CD1c-positive myeloid dendritic cell (primary cell): ENCODE results near the gene EIPR1.
A peak's percentile ranks its signal among the peaks of the same experiment; 100 is the strongest.

Experiments used
- DNase-seq: peaks from one replicate; pipeline ENCODE4 v3.0.0-alpha.2; 2016; ENCODE audit errors: extremely low spot score

The EIPR1 gene

DNA sequence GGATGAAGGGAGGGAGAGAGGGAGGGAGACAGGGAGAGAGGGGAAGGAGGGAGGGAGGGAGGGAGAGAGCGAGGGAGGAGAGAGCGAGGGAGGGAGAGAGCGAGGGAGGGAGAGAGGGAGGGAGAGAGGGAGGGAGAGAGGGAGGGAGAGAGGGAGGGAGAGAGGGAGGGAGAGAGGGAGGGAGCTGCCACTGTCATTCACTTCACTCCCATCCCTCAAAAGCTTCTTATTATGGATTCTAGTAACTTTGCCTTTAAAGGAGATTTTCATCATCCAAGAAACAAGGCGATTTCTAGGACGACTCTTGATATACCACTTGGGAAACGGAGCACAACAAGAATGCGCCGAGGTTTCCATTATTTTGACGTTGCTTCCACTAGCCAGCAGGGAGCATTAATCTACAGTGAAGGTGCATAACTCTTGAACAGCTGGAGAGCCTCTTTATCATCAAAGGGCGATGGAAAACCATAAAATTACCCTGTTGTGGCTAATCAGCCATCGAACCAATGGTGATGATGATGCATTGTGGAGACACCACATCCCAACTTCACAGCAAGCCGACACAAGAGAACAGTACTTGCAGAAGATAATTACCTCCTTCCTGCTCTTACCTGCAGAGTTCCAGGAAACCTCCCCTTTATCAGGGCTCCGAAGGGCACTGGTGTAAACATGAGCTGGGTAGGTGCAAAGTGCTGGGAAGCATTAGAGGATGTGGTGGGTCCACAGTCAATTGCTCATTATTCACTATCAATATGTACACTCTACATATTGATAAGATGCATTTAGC is 130.5 kb downstream of the EIPR1 start:
- DNase-seq = no peak

DNA sequence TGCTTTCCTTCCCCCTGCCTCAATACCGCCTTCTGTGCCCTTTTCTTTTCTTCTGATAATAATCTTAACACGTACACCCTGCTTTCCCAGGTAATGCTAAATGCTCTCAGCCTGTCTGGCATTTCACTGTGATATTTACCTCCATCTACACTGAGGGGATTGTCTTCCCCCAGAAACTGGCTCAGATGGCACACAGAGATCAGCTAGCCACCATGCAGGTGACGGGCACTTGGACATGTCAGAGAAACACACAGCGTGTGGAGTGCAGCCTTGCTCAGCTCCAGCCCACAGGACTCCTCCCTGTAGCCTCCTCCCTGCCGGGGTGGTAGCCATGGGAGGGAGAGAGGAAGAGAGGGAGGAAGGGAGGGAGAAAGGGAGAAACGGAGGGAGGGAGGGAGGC is 131.2 kb downstream of the EIPR1 start:
- DNase-seq = no peak

DNA sequence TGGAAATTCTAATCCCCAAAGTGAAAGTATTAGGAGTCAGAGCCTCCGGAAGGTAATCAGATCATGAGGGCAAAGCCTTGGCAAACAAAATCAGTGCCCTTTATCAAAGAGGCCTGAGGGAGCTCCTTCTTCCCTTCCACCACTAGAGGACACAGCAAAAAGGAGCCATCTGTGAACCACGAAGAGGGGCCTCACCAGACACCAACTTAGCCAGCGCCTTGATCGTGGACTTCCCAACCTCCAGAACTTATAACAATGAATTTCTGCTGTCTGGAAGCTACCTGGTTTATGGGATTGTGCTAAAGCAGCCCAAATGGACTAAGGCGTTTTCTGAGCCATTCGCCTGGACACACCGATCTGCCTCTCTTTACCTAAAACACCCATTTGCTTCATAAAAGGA is 133.1 kb downstream of the EIPR1 start:
- no peak for DNase-seq

DNA sequence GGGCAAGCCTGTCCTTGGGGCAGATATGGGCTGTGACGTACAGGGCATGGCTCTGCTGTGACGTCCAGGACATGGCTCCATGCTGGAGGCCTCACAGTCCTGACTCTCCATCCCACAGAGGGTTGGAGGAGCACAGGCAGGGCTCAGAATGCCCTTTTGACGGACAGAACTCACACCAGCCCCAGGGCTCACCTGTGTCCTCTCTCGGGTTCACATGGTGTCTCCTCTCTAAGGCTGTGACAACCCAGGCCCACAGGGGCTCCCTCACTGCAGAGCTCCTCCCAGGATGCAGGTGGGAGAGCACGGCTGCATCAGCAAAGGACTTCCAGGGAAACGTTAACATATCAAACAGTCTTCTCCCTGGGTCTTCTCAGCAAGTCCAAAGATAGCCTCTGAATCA is 133.8 kb downstream of the EIPR1 start:
- DNase-seq = no peak

DNA sequence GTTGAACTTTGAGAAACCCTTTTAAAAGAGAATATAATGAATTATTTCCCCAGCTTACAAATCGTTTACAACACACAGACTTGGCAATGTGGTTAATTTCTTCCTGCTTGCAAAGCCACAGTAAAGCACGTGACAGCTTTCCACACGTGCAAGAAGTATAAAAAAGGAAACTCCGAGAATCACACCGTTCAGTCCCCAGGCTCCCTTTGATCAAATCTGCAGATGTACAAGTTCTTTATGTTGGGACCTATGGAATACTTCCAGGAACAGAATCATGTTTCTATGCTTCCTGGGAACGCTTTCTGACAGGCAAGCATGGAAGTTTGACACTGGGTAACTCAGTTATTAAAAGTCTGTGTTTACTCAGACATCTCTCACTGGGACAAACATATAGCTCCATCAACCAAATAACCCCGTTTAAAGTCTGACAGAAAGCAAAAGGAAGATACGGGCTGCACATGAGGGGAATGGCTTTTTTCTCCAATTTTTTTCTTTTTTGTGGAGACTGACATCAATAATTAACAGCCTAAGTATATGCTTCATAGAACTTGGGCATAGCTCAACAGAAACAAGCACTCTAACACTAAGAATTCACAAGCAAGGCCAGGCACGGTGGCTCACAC is 134.8 kb downstream of the EIPR1 start:
- peak; percentile 23 for DNase-seq

DNA sequence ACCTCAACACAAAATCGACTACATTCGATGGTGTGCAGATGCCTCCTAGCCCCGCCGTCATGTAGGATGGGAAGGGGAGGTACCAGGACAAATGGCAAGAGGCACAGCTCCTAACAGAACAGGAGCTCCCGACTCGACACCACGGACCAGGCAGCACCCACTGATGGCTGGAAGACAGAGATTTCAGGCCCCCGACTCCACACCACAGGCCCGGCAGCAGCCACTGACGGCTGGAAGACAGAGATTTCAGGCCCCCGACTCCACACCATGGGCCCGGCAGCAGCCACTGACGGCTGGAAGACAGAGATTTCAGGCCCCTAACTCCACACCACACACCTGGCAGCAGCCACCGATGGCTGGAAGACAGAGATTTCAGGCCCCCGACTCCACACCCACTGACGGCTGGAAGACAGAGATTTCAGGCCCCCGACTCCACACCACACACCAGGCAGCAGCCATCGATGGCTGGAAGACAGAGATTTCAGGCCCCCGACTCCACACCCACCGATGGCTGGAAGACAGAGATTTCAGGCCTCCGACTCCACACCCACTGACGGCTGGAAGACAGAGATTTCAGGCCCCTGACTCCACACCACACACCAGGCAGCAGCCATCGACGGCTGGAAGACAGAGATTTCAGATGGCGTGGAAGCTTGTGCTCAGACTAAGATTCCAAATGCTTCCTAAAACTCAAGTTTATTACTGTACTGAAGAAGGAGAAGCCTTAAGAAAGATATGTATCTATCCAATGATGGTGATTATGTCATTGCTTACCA is 135.5 kb downstream of the EIPR1 start:
- no peak for DNase-seq

DNA sequence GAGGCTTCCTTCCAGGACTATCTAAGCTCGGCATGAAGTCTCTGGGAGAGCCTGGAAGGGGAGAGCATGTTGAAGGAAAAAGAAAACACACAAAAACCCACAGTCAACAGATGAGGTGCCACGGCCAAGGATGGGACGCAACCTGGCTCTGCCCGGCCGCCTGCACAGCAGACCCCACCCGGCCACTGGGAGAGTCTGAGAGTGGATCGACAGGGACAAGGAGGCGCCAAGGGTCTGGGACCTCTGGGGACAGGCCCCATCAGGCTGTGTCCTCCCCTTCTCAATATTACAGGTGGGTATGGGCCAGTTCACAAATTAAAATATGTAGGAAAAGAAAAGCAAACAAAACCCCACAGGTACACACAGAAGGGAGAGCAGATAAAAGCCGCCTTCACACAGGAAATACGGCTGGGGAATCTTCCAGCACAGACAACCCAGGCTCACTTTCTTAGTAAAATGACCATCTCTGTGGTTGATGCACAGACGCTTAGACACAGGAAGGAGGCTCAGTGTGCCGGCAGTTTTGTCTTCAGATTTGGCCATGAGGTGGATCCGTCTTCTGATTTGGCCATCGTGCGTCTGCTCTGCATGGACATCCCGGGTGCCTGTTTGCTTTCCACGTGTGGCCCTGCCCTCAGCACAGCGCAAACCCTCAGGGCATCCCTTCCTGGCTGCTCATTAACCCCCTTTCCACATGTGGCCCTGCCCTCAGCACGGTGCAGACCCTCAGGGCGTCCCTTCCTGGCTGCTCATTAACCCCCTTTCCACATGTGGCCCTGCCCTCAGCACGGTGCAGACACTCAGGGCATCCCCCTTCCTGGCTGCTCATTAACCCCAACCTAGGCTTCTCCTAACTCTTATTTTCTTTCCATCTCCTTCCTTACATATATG is 138.4 kb downstream of the EIPR1 start:
- no peak for DNase-seq

DNA sequence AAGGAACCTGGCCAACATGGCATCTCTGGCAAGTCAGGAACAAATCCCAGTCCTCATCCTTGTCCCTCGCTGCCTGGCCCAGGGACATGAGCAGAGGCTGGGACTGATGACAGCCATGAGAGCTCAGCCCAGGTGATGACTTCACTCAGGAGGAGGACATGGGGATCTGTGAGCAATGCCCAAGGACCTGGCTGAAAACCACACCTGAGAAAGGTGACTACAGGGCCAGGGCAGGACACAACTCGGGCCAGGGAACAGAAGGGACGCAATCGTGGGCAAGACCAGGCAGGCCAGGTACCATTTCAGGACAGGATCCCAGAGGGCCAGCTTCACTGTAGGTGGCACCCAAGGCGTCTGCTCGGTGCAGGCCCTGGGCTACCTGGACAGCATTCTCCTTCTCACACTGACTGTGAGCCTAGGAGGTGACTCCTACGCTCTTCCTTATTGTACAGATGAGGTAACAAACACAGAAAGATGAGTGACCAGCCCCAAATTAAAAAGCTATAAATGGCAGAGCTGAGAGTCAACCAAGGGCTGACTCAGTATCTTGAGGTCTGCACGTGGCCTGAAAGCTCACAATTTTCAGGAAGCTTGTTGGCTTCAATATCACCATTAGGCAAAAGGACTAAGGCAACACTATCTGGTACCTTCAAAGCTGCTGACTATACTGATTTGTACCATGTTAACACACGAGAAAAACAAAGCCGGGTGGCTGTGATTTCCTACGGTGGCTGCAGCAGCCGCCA is 141.1 kb downstream of the EIPR1 start:
- no peak for DNase-seq

DNA sequence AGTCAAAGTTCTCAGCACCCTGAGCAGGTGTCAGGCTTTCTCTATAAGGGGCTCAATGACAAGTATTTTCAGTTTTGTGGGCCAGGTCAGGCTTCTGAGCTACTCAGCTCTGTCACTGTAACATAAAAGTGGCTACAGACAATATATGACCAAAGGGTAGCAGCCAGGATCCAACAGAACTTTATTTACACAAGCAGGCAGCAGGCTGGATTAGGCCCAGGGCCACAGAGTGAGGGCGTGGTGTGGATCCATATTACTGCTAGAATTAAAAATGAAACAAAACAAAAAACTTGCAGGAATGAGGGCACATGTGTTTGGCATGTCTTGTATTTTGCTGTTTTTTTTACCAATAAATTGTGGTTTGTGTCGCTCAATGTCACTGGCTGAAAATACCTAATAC is 143.7 kb downstream of the EIPR1 start:
- DNase-seq = no peak

DNA sequence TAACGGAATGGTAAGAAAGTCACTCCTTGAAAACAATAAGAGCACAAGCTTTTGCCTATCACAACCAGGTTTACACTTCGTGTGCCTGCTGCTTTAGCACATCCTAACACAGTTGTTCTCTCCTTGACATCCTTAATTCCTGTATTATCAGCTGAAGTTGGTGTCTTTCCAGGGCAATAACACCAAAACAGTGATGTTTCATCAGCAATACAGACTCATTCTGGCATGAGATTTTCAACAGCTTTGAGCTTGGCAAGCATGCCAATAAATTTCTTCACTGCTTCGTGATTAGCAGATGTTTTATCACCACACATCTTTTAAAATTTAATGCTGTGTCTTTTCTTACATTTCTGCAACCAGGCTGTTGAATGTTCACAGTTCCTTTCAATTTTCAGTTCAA is 148.4 kb downstream of the EIPR1 start:
- no peak for DNase-seq

DNA sequence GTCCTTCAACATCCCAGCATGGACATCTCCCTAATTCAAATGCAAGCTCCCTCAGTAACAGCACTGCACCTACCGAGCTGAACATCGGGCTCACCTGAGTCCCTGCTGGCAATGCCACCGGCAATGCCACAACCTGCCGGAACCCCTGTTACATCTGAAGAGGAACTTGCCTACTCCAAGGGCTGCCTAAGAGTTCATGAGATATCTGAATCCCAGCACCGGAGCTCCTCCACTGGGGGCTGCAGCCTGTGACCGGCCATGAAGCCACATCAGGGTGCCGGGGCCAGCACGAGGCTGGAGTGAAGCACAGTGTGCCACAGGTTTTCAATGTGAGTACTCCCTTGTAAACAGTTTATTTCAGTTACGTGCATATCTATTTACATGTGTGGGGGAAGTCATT is 152.9 kb downstream of the EIPR1 start:
- DNase-seq = no peak

DNA sequence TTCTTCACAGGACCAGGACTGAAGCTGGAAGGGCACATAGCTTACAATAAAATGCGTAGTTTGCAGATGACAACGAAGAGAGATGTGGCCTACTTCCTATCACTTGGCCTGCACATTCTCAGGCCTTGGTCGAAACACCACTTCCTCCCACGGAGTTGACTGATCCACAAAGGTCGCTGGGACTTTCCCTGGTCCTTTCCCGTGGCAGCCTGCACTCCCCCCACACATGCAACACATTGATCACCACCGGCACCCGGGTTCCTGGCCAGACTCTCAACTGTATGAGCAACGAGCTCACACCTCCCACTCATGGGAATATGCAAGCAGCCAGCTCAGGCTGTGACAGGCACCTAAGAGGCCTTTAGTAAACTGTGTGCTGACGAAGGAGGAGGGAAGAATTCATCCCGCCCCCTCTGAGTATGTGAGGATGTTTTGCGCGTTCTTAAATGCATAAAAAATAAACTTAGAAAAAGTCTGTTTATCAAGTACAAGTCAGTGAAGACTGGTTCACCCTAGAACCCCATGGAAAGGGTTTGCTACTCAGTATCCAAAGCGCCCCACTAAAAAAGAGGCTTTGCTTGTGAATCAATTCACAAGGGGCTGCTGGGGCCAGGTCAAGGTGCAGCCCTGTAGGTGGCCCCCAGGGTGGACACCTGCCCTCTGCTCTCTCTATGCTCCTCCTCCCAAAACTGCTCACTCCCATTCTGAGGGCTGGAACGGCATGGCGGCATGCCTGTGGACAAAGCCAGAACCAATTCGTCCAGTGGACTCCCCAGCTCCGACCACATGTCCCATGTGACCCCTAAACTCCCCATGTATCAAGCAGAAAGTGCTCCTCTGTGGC is 154.3 kb downstream of the EIPR1 start:
- peak; percentile 8 for DNase-seq

DNA sequence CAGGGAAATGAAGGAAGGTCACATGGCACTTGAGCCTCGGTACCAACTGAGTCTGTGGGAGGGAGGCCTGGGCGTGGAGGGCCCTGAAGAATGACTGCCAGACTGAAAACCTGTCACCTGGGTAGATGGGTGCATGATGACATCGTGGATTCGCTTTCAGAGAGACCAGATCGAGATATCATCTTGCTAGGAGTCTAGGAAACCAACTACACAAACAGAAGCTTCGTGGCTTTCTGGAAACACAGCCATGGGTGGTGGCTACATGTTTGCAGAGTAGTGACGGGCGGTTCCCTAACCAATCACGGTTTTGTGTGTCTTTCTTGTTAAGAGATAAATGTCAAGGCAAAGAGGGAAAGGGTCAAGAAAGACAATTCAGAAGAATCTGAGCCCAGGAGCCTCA is 155.0 kb downstream of the EIPR1 start:
- DNase-seq = peak; percentile 5

DNA sequence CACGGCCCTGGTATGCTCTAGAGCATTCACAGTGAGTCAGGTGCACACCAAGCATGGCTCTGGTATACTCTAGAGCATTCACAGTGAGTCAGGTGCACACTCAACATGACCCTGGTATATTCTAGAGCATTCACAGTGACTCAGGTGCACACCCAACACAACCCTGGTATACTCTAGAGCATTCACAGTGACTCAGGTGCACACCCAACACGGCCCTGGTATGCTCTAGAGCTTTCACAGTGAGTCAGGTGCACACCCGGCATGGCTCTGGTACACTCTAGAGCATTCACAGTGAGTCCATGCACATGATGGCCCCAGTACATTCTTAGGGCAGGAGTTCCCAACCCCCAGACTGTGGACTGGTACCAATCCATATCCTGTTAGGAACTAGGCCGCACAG is 158.1 kb downstream of the EIPR1 start:
- no peak for DNase-seq

DNA sequence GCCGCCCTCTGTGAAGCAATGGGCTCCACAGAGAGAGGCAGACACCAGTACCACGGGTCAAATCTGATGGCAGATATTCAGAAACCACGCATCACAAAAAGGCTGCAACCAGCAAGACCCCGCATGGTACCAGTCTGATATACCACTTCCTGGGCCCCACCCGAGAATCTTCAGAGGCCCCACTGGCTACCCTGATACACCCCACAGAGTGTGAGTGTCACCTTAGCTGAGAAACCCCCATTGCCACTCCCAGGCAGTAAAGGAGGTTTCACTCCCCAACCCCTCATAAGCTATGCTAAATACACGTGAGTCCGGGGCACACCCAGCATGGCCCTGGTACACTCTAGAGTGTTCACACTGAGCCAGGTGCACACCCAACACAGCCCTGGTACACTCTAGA is 160.0 kb downstream of the EIPR1 start:
- DNase-seq = no peak

DNA sequence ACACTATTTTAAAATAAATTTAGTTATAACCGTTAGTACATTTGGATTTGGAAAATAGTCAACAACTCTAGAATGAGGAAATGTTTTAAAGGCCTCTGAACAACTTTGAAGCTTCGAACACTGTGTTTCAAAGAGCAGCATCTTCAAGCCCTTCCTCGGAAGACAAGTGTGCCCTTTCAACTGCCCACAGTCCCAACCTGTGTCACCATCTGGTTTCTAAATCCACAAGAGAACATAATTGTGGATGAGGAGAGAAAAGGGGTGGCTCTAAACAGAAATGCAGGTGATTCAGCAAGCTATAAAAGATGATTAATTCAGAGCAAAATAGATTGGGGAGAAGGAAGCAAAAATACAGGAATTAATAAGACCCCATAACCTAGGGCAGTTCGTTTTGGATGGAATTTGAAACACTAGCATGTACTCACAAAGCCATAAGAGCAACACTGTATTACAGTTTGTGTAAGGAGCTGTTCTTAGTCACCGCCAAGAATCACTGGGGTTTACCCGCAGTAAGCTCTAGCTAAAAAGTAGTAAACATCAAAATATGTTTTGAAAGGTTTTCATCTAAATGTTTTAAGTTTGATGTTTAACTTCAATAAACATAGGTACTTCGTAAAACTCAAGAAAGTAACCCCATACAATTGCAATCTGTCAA is 160.7 kb downstream of the EIPR1 start:
- DNase-seq = no peak

DNA sequence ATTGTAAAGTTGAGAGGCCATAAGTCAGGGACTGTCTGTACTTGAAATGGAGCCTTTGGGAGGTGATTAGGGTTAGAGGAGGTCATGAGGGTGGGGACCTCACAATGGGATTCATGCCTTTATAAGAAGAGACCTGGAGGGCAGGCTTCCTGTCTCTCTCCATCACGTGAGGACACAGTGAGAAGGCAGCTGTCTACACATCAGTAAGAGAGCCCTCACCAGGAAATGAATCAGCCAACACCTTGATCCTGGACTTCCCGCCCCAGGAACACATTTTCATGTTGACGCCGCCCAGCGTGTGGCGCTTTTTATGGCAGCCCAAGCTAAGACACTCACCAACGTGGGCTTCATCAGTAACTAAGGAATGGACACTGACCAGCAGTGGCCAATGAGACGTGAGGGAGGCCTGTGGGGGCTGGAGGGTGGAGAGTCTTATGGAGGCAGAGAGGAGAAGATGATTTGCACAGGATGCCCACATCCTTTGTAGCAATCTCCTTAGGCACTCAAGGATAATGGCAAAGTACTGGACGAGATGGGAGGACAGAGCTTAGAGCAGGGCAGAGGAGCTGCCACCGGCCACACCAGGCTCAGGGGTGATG is 162.7 kb downstream of the EIPR1 start:
- DNase-seq = no peak

DNA sequence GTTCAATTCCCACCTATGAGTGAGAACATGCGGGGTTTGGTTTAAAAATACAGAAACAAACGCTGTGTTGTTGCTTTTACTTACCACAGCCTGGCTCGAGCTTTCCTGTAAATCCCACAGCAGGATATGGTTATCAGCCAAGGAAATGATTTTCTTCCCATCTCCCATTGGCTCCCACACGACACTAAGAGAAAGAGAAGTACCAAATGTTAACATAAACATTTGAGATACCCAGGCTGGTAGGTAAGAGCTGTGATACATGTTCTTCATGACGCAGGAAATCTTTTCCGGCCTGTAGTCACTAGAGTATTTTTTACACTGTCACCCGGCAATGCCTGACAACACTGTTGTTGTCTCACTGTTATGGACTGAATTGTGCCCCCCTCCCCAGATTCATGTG is 163.6 kb downstream of the EIPR1 start:
- DNase-seq = no peak

DNA sequence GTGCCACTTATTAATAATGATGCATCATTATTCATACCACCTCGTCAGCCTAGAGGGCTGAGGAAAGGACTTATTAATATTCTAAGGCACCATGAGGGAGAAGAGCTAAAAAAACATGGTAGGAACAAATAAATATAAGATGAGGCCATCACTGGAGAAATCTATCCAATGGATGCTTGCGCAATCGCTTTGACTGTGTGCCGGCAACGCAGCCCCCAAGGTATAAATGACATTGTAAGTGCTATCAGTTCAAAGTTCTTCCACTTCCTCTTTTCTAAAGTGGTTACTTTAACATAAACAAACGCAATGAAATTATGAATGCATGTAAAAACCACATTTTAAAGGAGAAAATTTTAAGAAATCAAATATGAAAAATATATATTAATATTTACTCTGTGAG is 164.6 kb downstream of the EIPR1 start:
- DNase-seq = no peak

DNA sequence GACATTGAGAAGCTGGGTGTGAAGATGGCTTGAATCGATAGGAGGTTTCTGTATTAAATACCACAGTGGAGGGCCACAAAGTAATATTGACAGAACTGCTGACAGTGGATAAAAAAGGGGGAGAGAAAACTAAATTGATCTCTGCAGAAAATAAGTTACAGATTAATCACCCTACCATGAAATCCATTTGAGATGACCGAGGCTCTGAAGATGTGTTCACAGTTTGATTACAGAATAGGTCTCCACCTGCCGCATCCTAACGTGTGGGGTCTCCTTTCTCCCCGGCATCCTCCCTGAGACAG is 165.6 kb downstream of the EIPR1 start:
- no peak for DNase-seq
